ENCODE measurements around the gene CDKN1C.

DNA sequence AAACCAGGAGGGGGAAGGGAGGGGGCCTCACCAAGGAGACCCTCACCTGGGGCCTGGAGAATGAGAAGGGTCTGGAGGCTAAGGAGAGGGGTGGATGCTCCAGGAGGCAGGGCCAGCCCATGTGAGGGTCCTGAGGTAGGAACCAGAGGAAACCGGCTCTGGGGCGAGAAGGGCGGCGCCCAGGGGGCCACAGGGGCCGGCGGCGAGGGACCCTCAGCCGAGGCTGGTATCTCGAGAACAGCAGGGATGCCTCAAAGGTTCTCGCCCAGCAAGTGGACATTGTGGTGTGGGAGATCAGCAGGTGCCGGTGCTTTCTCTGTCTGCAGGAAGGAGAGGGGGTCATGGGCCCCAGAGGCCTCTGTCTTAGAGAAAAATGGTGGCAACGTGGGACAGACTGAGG is 47.9 kb downstream of the CDKN1C start:
- TF ChIP-seq CTCF (conservative IDR thresholded peaks at IDR 0.05 in 1 of 2, IDR thresholded peaks at IDR 0.05 in 1 of 2; ENCODE audit: low read depth in 1 of 2, low read length in 2 of 2), result no peak
- no peak for TF ChIP-seq EZH2 (IDR thresholded peaks at IDR 0.05; ENCODE audit: low read length, missing control alignments)

All from fibroblast of lung (primary cell).